ENCODE results near the gene MTMR12.

Gene MTMR12

GRCh38 chr5:32201122-32201753 lies 111.5 kb downstream of the MTMR12 start:
- Mint-ChIP-seq H3K27ac (no peak overlapping the region), H3K27me3 (no peaks in the 10 kb centered on the region)

GRCh38 chr5:32197032-32197431 lies 115.7 kb downstream of the MTMR12 start:
- H3K27me3 Mint-ChIP-seq, result peaks cover 4% of the 10 kb centered on the region
- no peak overlapping the region for H3K27ac Mint-ChIP-seq
- no peaks in the 10 kb centered on the region for H3K9me3 Mint-ChIP-seq (ENCODE audit: low read depth)
- H3K36me3 Mint-ChIP-seq, result peaks cover 3% of the 10 kb centered on the region
- no peak overlapping the region for H3K4me3 Mint-ChIP-seq
- no peaks in the 10 kb centered on the region for H3K4me1 Mint-ChIP-seq (ENCODE audit: low read depth)

More at GRCh38 chr5:32201122-32201753, 111.5 kb downstream of the MTMR12 start:
- Mint-ChIP-seq H3K36me3 (no peaks in the 10 kb centered on the region), H3K4me3 (no peak overlapping the region), H3K4me1 (ENCODE audit: low read depth) (no peaks in the 10 kb centered on the region), H3K9me3 (ENCODE audit: low read depth) (no peaks in the 10 kb centered on the region)

GRCh38 chr5:32195265-32195664 lies 117.5 kb downstream of the MTMR12 start:
- Mint-ChIP-seq H3K27ac (no peak overlapping the region), H3K27me3 (peaks cover 4% of the 10 kb centered on the region), H3K9me3 (ENCODE audit: low read depth) (no peaks in the 10 kb centered on the region), H3K4me3 (no peak overlapping the region), H3K36me3 (peaks cover 3% of the 10 kb centered on the region), H3K4me1 (ENCODE audit: low read depth) (no peaks in the 10 kb centered on the region)

- Mint-ChIP-seq H3K27me3 (peaks cover 4% of the 10 kb centered on the region), H3K36me3 (peaks cover 3% of the 10 kb centered on the region), H3K9me3 (ENCODE audit: low read depth) (no peaks in the 10 kb centered on the region), H3K4me1 (ENCODE audit: low read depth) (no peaks in the 10 kb centered on the region), H3K4me3 (no peak overlapping the region), H3K27ac (no peak overlapping the region)
These were observed 119.1 kb downstream of the MTMR12 start for GRCh38 chr5:32193591-32193990.

GRCh38 chr5:32190095-32190494 lies 122.6 kb downstream of the MTMR12 start:
- no peaks in the 10 kb centered on the region for H3K4me1 Mint-ChIP-seq (ENCODE audit: low read depth)

GRCh38 chr5:32187675-32188074 lies 125.1 kb downstream of the MTMR12 start:
- Mint-ChIP-seq H3K4me3 (no peak overlapping the region), H3K27ac (no peak overlapping the region), H3K4me1 (ENCODE audit: low read depth) (no peaks in the 10 kb centered on the region), H3K9me3 (ENCODE audit: low read depth) (no peaks in the 10 kb centered on the region), H3K27me3 (no peaks in the 10 kb centered on the region), H3K36me3 (no peaks in the 10 kb centered on the region)

More at GRCh38 chr5:32190095-32190494, 122.6 kb downstream of the MTMR12 start:
- no peak overlapping the region for H3K4me3 Mint-ChIP-seq
- H3K36me3 Mint-ChIP-seq, result peaks cover 3% of the 10 kb centered on the region
- H3K9me3 Mint-ChIP-seq (ENCODE audit: low read depth), result no peaks in the 10 kb centered on the region
- peaks cover 4% of the 10 kb centered on the region for H3K27me3 Mint-ChIP-seq
- no peak overlapping the region for H3K27ac Mint-ChIP-seq

- H3K9me3 Mint-ChIP-seq (ENCODE audit: low read depth), result no peaks in the 10 kb centered on the region
- H3K27me3 Mint-ChIP-seq, result peaks cover 3% of the 10 kb centered on the region
- H3K4me3 Mint-ChIP-seq, result no peak overlapping the region
- no peak overlapping the region for H3K27ac Mint-ChIP-seq
- H3K36me3 Mint-ChIP-seq, result no peaks in the 10 kb centered on the region
- no peaks in the 10 kb centered on the region for H3K4me1 Mint-ChIP-seq (ENCODE audit: low read depth)
These were observed 130.2 kb downstream of the MTMR12 start for GRCh38 chr5:32182463-32183063.

All from activated naive CD8-positive, alpha-beta T cell (primary cell).